NCI-H1694 (cell line): ENCODE measurements around the gene MGAT3.
"Not testable (repeated sequence)": the region's sequence is repeated elsewhere in the genome, so short reads cannot be mapped to it uniquely, and the experiment has no call there.

Experiments used
- DNase-seq: peaks from one replicate; lab custom pipeline; 2025; lab: John Stamatoyannopoulos, UW

MGAT3 gene, protein sequence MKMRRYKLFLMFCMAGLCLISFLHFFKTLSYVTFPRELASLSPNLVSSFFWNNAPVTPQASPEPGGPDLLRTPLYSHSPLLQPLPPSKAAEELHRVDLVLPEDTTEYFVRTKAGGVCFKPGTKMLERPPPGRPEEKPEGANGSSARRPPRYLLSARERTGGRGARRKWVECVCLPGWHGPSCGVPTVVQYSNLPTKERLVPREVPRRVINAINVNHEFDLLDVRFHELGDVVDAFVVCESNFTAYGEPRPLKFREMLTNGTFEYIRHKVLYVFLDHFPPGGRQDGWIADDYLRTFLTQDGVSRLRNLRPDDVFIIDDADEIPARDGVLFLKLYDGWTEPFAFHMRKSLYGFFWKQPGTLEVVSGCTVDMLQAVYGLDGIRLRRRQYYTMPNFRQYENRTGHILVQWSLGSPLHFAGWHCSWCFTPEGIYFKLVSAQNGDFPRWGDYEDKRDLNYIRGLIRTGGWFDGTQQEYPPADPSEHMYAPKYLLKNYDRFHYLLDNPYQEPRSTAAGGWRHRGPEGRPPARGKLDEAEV

GRCh38 chr22:39456522-39457197 lies at the start of gene MGAT3:
Gene MGAT3 (plus strand): TSS chr22:39457012. CDS start chr22:39487348, 30,336 bp downstream.
- DNase-seq = no peak

GRCh38 chr22:39408173-39408572 lies 48.6 kb upstream of the MGAT3 start:
- no peak for DNase-seq

DNA sequence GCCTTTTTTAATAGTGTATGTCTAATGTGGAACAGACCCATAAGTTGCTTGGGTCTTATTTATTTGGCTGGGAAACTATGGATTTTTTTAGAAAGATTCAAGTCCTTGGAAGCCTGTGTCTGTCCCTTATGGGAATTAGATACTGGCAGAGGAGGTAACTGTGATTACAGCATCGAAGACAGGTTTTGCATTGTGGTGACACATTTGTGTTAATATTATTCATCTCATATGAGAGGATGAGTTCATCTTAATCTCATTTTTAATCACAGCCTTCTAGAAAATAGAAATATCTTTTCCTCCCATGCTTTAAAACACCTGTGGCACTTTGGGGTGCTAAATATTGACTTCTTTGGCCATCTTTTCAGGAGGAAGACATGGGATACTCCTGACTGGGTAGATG lies 48.0 kb upstream of the MGAT3 start:
- no peak for DNase-seq

- no peak for DNase-seq
Observed at GRCh38 chr22:39409516-39410029, 47.2 kb upstream of the MGAT3 start.

DNA sequence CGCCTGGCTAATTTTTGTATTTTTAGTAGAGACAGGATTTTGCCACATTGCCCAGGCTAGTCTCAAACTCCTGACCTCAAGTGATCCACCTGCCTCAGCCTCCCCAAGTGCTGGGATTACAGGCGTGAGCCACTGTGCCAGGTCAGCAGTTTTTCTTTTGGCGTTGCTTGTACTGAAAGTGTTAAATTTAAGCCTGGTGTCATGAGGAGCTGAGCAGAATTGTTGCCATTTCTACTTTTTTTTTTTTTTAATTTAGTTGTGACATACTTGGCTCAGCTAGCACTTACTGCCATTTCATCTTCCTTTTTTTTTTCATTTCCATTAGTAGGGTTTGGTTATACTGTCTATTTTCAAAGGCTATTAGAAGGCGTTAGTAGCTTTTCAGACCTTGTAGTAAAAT lies 46.5 kb upstream of the MGAT3 start:
- DNase-seq = no peak

GRCh38 chr22:39411828-39412365 lies 44.9 kb upstream of the MGAT3 start:
- not testable (repeated sequence) for DNase-seq

DNA sequence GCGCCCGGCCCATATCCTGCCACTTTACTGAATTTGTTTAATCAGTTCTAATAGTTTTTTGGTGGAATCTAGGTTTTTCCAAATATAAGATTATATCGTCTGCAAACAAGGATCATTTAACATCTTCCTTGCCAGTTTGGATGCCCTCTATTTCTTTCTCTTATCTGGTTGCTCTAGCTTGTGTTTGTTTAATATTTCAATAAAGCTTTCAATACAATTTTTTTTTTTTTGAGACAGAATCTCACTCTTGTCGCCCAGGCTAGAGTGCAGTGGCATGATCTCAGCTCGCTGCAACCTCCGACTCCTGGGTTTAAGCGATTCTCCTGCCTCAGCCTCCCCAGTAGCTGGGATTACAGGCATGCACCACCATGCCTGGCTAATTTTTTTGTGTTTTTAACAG lies 43.6 kb upstream of the MGAT3 start:
- DNase-seq = not testable (repeated sequence)

GRCh38 chr22:39414377-39414776 lies 42.4 kb upstream of the MGAT3 start:
- no peak for DNase-seq

DNA sequence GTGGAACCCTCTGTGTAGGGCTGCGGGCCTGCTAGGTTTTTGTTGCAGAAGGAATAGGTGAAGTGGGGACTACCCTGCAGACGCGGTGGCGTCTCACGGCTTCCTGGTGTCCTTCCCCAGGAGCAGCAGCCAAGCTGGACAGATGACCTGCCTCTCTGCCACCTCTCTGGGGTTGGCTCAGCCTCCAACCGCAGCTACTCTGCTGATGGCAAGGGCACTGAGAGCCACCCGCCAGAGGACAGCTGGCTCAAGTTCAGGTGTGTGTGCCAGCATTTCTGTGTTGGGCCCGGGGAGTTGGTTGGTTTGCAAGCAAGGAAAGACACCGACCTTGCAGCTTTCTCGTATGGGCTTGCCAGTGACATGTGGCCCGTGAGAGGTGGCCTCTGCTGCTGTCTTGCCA lies 41.9 kb upstream of the MGAT3 start:
- DNase-seq = no peak

- DNase-seq = no peak
Observed at GRCh38 chr22:39415506-39415905, 41.3 kb upstream of the MGAT3 start.

DNA sequence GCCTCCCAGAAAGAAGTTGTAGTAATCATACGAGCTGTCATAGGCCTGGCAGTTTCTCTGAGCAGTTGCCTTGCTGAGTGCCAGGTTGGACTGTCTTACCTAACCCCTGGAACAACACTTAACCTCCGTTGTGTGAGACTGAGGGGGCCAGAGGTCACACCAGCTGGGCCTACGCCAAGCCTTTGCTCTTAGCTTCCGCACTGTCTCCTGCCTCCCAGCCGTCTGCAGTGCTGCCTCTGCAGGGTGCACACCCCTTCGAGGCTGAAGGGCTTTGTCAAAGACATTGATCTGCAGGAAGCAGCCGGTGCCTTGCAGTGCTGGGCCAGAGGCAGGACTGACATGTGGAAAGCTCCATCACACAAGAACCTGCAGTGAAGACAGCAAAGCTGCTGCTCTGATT lies 40.5 kb upstream of the MGAT3 start:
- DNase-seq = no peak

DNA sequence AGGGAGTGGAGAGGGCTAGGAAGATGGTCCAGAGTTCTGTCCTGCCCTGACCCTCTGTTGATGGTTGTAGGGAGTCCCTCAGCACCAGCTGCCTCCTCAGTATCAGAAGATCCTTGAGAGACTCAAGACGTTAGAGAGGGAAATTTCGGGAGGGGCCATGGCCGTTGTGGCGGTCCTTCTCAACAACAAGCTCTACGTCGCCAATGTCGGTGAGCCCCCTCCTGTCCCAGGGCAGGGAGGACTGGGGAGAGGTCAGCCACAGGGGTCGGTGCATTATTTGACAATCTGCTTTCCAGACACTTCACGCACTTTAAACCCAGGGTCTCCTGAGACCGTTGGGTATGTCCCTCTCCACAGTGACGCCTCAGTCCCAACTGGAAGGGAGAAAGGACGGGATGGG lies 39.2 kb upstream of the MGAT3 start:
- DNase-seq = no peak

- no peak for DNase-seq
Observed at GRCh38 chr22:39418696-39419095, 38.1 kb upstream of the MGAT3 start.

DNA sequence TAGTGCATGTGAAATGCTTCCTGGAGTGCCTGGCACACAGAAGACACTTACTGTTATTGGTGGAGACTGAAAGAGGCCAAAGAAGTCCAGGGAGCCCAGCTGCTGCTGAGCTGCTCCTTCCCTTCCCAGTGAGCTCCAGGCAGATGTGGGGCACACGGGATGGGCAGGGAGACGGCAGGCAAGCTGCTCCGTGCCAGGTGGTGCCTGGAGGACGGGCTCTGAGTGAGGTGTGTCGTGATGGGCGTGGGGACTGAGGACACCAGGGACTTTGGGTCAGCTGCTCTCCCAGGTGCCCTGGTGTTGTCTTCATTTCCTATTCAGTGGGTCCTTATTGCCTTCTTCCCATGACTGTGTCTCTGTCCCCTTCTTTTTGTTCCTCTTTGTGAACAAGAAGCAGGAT lies 37.7 kb upstream of the MGAT3 start:
- DNase-seq = no peak

- no peak for DNase-seq
Observed at GRCh38 chr22:39419911-39420310, 36.9 kb upstream of the MGAT3 start.

GRCh38 chr22:39421691-39422090 lies 35.1 kb upstream of the MGAT3 start:
- DNase-seq = no peak

DNA sequence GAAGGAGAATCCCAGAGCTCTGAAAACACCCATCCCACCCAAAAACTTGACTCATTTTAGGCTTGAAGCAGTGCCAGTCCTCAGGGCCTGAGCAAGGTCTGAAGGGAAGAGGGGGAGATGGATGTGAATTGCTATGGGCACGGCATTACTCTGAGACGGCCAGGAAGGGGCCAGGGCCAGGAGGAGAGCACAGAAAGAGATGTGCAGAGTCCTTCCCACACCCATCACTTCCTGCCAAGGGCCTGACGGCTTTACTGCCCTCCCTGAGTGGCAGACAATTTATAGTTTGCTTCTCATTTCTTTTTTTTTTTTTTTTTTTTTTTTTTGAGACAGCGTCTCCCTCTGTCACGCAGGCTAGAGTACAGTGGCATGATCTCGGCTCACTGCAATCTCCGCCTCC lies 34.7 kb upstream of the MGAT3 start:
- DNase-seq = no peak

- no peak for DNase-seq
Observed at GRCh38 chr22:39422721-39423120, 34.1 kb upstream of the MGAT3 start.

DNA sequence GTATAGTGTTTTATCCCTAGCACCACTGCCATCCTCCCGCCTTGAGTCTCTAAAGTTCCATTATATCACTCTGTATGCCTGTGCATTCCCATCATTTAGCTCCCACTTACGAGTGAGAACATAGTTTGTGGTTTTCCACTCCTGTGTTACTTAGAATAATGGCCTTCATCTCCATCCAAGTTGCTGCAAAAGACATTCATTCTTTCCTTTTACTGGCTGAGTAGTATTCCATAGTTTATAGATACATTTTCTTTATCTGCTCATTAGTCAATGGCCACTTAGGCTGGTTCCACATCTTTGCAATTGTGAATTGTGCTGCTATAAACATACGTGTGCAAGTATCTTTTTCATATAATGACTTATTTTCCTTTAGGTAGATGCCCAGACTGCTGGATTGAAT lies 32.8 kb upstream of the MGAT3 start:
- no peak for DNase-seq

GRCh38 chr22:39426380-39427043 lies 30.3 kb upstream of the MGAT3 start:
- no peak for DNase-seq

GRCh38 chr22:39427751-39428596 lies 28.8 kb upstream of the MGAT3 start:
- DNase-seq = no peak
